MM.1S (cell line): ENCODE results near the gene TBC1D26.
"Not testable (repeated sequence)": the region's sequence is repeated elsewhere in the genome, so short reads cannot be mapped to it uniquely, and the experiment has no call there.

Source experiments
- DNase-seq: peaks from one replicate; pipeline ENCODE4 v3.0.0-alpha.2; 2015
- H2AFZ ChIP-seq: fragments of 300-600 bp; sonication (generic); 2 replicates; pipeline ENCODE4 v1.6.0; 2016; ENCODE audit warnings: antibody characterized with exemption, low read length
- H3F3A ChIP-seq: fragments of 300-600 bp; sonication (generic); 2 replicates; pipeline ENCODE4 v1.6.1; 2016; ENCODE audit warnings: mild to moderate bottlenecking, antibody characterized with exemption, low read length, moderate library complexity, mixed read lengths; ENCODE audit not compliant: insufficient read depth
- H3K27ac ChIP-seq: fragments of 300-600 bp; sonication (generic); 2 replicates; pipeline ENCODE4 v1.5.1; 2016; ENCODE audit warnings: mild to moderate bottlenecking, low read length
- H3K27me3 ChIP-seq: fragments of 300-600 bp; sonication (generic); replicated peaks from 2 replicates; pipeline ENCODE4 v1.6.0; 2016; ENCODE audit warnings: low read length; ENCODE audit not compliant: insufficient read depth
- H3K36me3 ChIP-seq: fragments of 300-600 bp; sonication (generic); replicated peaks from 2 replicates; pipeline ENCODE4 v1.6.1; 2016; ENCODE audit warnings: mild to moderate bottlenecking, low read length, mixed read lengths; ENCODE audit not compliant: insufficient read depth
- H3K4me1 ChIP-seq: fragments of 300-600 bp; sonication (generic); 2 replicates; pipeline ENCODE4 v1.6.1; 2016; ENCODE audit warnings: low read length, mixed read lengths
- H3K4me2 ChIP-seq: fragments of 300-600 bp; sonication (generic); 2 replicates; pipeline ENCODE4 v1.6.0; 2016; ENCODE audit warnings: low read depth, low read length
- H3K4me3 ChIP-seq: fragments of 300-600 bp; sonication (generic); 2 replicates; pipeline ENCODE4 v1.5.1; 2016; ENCODE audit warnings: low read length, mixed read lengths
- H3K79me2 ChIP-seq: fragments of 300-600 bp; sonication (generic); 2 replicates; pipeline ENCODE4 v1.6.1; 2016; ENCODE audit warnings: mixed run types, low read length, mixed read lengths
- H3K9ac ChIP-seq: fragments of 300-600 bp; sonication (generic); 2 replicates; pipeline ENCODE4 v1.6.1; 2016; ENCODE audit warnings: low read length, mixed read lengths
- H3K9me2 ChIP-seq: fragments of 300-600 bp; sonication (generic); replicated peaks from 2 replicates; pipeline ENCODE4 v1.6.1; 2016; ENCODE audit warnings: mild to moderate bottlenecking, low read length, mixed read lengths; ENCODE audit not compliant: insufficient read depth
- H3K9me3 ChIP-seq: fragments of 300-600 bp; sonication (generic); replicated peaks from 2 replicates; pipeline ENCODE4 v1.6.1; 2016; ENCODE audit warnings: mild to moderate bottlenecking, low read length, mixed read lengths; ENCODE audit not compliant: insufficient read depth
- H4K20me1 ChIP-seq: fragments of 300-600 bp; sonication (generic); 2 replicates; pipeline ENCODE4 v1.6.1; 2016; ENCODE audit warnings: mild to moderate bottlenecking, low read length, moderate library complexity, mixed read lengths; ENCODE audit not compliant: insufficient read depth
- EZH2 ChIP-seq: fragments of 300-600 bp; sonication (generic); optimal IDR thresholded peaks from 2 replicates; pipeline ENCODE3; 2017; ENCODE audit warnings: low read depth, mild to moderate bottlenecking, antibody characterized with exemption, low read length, mixed read lengths
- EZH2phosphoT487 ChIP-seq: fragments of 300-600 bp; sonication (generic); IDR thresholded peaks from 2 replicates; pipeline ENCODE4 v1.6.1; 2018; ENCODE audit warnings: antibody characterized with exemption, low read length
- TF ChIP-seq, protein P1 (sequence below): fragments of 300-600 bp; sonication (generic); IDR thresholded peaks from 2 replicates; pipeline ENCODE4 v1.5.1; 2016; ENCODE audit warnings: antibody characterized with exemption, low read length, mixed read lengths

The TBC1D26 gene

DNA sequence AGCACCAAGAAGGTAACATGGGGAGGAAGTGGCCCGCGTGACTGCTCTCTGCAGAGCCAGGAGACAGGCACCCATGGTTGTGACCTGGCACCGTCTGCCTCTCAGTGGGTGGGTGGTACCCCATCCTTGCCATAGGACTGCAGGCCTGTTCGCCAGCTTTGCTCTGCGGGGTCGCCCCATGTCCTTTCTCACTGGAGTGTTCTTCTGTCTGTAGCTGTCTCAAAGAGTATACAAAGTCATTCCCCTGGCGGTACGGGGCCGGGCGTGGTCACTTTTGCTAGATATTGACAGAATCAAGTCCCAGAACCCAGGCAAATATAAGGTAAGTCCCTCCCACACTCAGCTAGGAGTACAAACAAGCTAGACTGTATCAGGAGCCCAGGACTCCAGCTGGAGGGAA, 6.0 kb downstream of the TBC1D26 start:
- Histone ChIP-seq H3K36me3 (no peaks in the 10 kb centered on the region), H3F3A (no peaks in the 10 kb centered on the region), H3K27me3 (no peaks in the 10 kb centered on the region), H3K4me1 (no peaks in the 10 kb centered on the region), H3K9me2 (no peaks in the 10 kb centered on the region), H3K4me3 (no peak overlapping the region), H3K9me3 (no peaks in the 10 kb centered on the region), H3K79me2 (no peaks in the 10 kb centered on the region), H4K20me1 (no peaks in the 10 kb centered on the region), H3K9ac (no peak overlapping the region), H2AFZ (no peak overlapping the region), H3K4me2 (no peak overlapping the region), H3K27ac (no peak overlapping the region)
- TF ChIP-seq, protein P1, sequence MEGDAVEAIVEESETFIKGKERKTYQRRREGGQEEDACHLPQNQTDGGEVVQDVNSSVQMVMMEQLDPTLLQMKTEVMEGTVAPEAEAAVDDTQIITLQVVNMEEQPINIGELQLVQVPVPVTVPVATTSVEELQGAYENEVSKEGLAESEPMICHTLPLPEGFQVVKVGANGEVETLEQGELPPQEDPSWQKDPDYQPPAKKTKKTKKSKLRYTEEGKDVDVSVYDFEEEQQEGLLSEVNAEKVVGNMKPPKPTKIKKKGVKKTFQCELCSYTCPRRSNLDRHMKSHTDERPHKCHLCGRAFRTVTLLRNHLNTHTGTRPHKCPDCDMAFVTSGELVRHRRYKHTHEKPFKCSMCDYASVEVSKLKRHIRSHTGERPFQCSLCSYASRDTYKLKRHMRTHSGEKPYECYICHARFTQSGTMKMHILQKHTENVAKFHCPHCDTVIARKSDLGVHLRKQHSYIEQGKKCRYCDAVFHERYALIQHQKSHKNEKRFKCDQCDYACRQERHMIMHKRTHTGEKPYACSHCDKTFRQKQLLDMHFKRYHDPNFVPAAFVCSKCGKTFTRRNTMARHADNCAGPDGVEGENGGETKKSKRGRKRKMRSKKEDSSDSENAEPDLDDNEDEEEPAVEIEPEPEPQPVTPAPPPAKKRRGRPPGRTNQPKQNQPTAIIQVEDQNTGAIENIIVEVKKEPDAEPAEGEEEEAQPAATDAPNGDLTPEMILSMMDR, result no peak
- TF ChIP-seq EZH2, result no peak
- no peak for TF ChIP-seq EZH2phosphoT487
- no peak for DNase-seq

- not testable (repeated sequence) for H3F3A ChIP-seq, H3K9me2 ChIP-seq, H3K4me3 ChIP-seq, H3K9me3 ChIP-seq, H3K79me2 ChIP-seq, H3K36me3 ChIP-seq, H3K9ac ChIP-seq, DNase-seq, H4K20me1 ChIP-seq, H3K4me1 ChIP-seq, H2AFZ ChIP-seq, H3K27me3 ChIP-seq, H3K4me2 ChIP-seq, H3K27ac ChIP-seq
These were observed 7.2 kb downstream of the TBC1D26 start for GRCh38 chr17:15739259-15739658.

DNA sequence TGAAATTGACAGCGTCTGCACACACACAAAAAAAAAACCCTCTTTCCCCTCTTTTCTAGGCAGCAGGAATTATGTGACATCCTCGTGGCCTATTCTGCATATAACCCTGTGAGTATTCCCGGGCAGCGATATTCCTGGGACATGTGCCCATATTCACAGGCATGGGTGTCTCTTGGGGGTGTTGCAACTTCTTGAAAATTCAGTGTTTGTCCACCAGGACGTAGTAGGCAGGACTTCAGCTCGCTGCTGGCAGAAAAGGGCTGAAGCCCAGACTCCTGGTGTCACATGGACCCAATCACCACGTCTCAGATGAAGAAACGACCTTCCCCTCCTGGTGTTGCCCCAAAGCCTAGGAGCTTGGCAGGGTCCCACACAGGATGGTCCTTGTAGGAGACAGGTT, 8.0 kb downstream of the TBC1D26 start:
- not testable (repeated sequence) for H2AFZ ChIP-seq, DNase-seq, H3K27ac ChIP-seq, H3F3A ChIP-seq, H3K4me1 ChIP-seq, H4K20me1 ChIP-seq, H3K4me3 ChIP-seq, H3K27me3 ChIP-seq, H3K36me3 ChIP-seq, H3K9me2 ChIP-seq, H3K9me3 ChIP-seq, H3K9ac ChIP-seq, H3K79me2 ChIP-seq, H3K4me2 ChIP-seq

DNA sequence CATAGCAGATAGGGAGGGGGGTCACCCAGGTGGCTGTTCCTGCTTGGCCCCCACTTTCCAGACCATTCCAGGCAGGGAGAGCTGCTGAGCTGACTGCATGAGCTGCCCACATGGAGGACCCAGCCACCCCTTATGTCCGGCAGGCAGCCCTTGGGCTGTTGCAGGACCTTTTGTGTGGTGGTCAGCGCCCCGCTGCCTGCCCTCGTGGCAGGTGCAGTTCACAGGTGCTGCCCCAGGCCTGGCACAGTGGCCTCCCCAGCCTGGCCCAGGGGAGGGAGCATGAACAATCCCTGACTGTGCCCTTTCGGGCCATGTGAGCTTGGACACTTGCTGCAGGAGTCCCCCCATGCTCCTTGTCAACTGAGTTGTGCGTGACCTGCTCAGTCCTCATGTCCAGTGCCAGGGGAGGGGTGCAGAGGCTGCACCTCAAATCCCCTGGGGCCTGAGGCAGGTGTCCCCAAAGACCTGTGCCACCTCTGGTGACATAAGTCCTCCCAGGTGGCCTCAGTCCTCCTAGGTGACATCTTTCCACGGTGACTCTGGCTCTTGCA, 8.6 kb downstream of the TBC1D26 start:
- Histone ChIP-seq H3K79me2 (no peaks in the 10 kb centered on the region), H3K36me3 (no peaks in the 10 kb centered on the region), H3K9me3 (no peaks in the 10 kb centered on the region), H4K20me1 (no peaks in the 10 kb centered on the region), H3K4me3 (no peak overlapping the region), H3K4me2 (no peak overlapping the region), H3K27me3 (no peaks in the 10 kb centered on the region), H3K27ac (no peak overlapping the region), H2AFZ (no peak overlapping the region), H3K9ac (no peak overlapping the region), H3K4me1 (no peaks in the 10 kb centered on the region), H3K9me2 (no peaks in the 10 kb centered on the region), H3F3A (no peaks in the 10 kb centered on the region)
- TF ChIP-seq EZH2, result no peak
- no peak for TF ChIP-seq EZH2phosphoT487
- TF ChIP-seq, protein P1, result no peak
- no peak for DNase-seq
